Liver (tissue), 9 donors: Measurements from ENCODE around the gene TYSND1. TPM values are rescaled to one million over a fixed set of nuclear protein-coding genes. Genes with fewer than 3 reads are reported as not detected.

Experiments
- DNase-seq: peaks from one replicate; pipeline ENCODE4 v3.0.0-alpha.2; 2017; ENCODE audit warnings: low spot score
- H3K27ac ChIP-seq, 2 donors: one replicate each; pipeline ENCODE4 v1.7.0; 2013; ENCODE audit warnings: inconsistent platforms in 2 of 2, low read length in 2 of 2, control low read depth in 1 of 2, low read depth in 1 of 2, mild to moderate bottlenecking in 1 of 2
- H3K27me3 ChIP-seq, 4 donors: one replicate each; pipeline versions ENCODE4 v1.6.1 to v1.7.0; 2013; ENCODE audit warnings: low read length in 3 of 4, inconsistent platforms in 1 of 4, mild to moderate bottlenecking in 1 of 4, moderate library complexity in 1 of 4; ENCODE audit not compliant: control insufficient read depth in 4 of 4, insufficient read depth in 4 of 4
- H3K36me3 ChIP-seq, 4 donors: one replicate each; pipeline versions ENCODE4 v1.6.1 to v1.7.0; 2013; ENCODE audit warnings: low read length in 3 of 4, mild to moderate bottlenecking in 3 of 4, low read depth in 1 of 4, moderate library complexity in 1 of 4; ENCODE audit not compliant: control insufficient read depth in 4 of 4, insufficient read depth in 3 of 4
- H3K4me1 ChIP-seq, 4 donors: one replicate each; pipeline versions ENCODE4 v1.6.1 to v1.7.0; 2013; ENCODE audit warnings: low read length in 3 of 4, mild to moderate bottlenecking in 3 of 4, moderate library complexity in 1 of 4; ENCODE audit not compliant: control insufficient read depth in 4 of 4, insufficient read depth in 4 of 4
- H3K4me3 ChIP-seq, 3 donors: one replicate each; pipeline versions ENCODE4 v1.6.1 to v1.7.0; 2013; ENCODE audit warnings: low read length in 3 of 3, control low read depth in 1 of 3, low read depth in 1 of 3, mild to moderate bottlenecking in 1 of 3
- H3K9ac ChIP-seq, 2 donors: one replicate each; pipeline ENCODE4 v1.7.0; 2013; ENCODE audit warnings: low read length in 2 of 2, mild to moderate bottlenecking in 2 of 2, moderate library complexity in 2 of 2, control low read depth in 1 of 2, low read depth in 1 of 2
- H3K9me3 ChIP-seq, 4 donors: one replicate each; pipeline versions ENCODE4 v1.6.1 to v1.7.0; 2013; ENCODE audit warnings: low read length in 3 of 4; ENCODE audit not compliant: control insufficient read depth in 4 of 4
- ATF3 ChIP-seq: IDR thresholded peaks from 2 replicates; pipeline ENCODE4 v1.6.1; 2016; ENCODE audit warnings: antibody characterized with exemption
- CTCF ChIP-seq: fragments of 150-350 bp; IDR thresholded peaks from 2 replicates; pipeline ENCODE4 v1.5.1; 2017; ENCODE audit warnings: improper control_type of control experiment, low read depth, low read length; ENCODE audit not compliant: missing input control
- EGR1 ChIP-seq, 2 donors: IDR thresholded peaks; 2 replicates each; pipeline ENCODE4 v1.6.1; 2016 to 2018; ENCODE audit warnings: antibody characterized with exemption in 2 of 2, low read depth in 2 of 2
- FOXA1 ChIP-seq: IDR thresholded peaks from 2 replicates; pipeline ENCODE4 v1.6.1; 2016; ENCODE audit warnings: antibody characterized with exemption
- FOXA2 ChIP-seq: IDR thresholded peaks from 2 replicates; pipeline ENCODE4 v1.6.1; 2016; ENCODE audit warnings: antibody characterized with exemption
- GABPA ChIP-seq, 2 donors: IDR thresholded peaks in 1 of 2; conservative IDR thresholded peaks in 1 of 2; 2 replicates each; pipeline ENCODE4 v1.6.1; 2016; ENCODE audit warnings: antibody characterized with exemption in 2 of 2, mild to moderate bottlenecking in 1 of 2, moderate library complexity in 1 of 2
- HNF4A ChIP-seq, 2 donors: conservative IDR thresholded peaks; 2 replicates each; pipeline ENCODE4 v1.6.1; 2016; ENCODE audit warnings: antibody characterized with exemption in 2 of 2, mild to moderate bottlenecking in 2 of 2
- HNF4G ChIP-seq: IDR thresholded peaks from 2 replicates; pipeline ENCODE4 v1.6.1; 2016; ENCODE audit warnings: antibody characterized with exemption
- JUND ChIP-seq, 2 donors: IDR thresholded peaks; 2 replicates each; pipeline ENCODE4 v1.6.1; 2016; ENCODE audit warnings: antibody characterized with exemption in 2 of 2
- MAX ChIP-seq: IDR thresholded peaks from 2 replicates; pipeline ENCODE4 v1.6.1; 2016; ENCODE audit warnings: antibody characterized with exemption
- NR2F2 ChIP-seq: IDR thresholded peaks from 2 replicates; pipeline ENCODE4 v1.6.1; 2016; ENCODE audit warnings: antibody characterized with exemption
- RAD21 ChIP-seq, 2 donors: IDR thresholded peaks; 2 replicates each; pipeline ENCODE4 v1.6.1; 2016; ENCODE audit warnings: antibody characterized with exemption in 2 of 2, mild to moderate bottlenecking in 2 of 2
- REST ChIP-seq: IDR thresholded peaks from 2 replicates; pipeline ENCODE4 v1.6.1; 2016; ENCODE audit warnings: antibody characterized with exemption, mild to moderate bottlenecking
- RXRA ChIP-seq, 2 donors: IDR thresholded peaks; 2 replicates each; pipeline ENCODE4 v1.6.1; 2017 to 2018; ENCODE audit warnings: antibody characterized with exemption in 2 of 2, mild to moderate bottlenecking in 1 of 2
- SP1 ChIP-seq: IDR thresholded peaks from 2 replicates; pipeline ENCODE4 v1.6.1; 2018; ENCODE audit warnings: antibody characterized with exemption, mild to moderate bottlenecking
- TAF1 ChIP-seq: conservative IDR thresholded peaks from 2 replicates; pipeline ENCODE4 v1.6.1; 2016; ENCODE audit warnings: antibody characterized with exemption, mild to moderate bottlenecking
- YY1 ChIP-seq: IDR thresholded peaks from 2 replicates; pipeline ENCODE4 v1.6.1; 2016; ENCODE audit warnings: antibody characterized with exemption, mild to moderate bottlenecking
- ZBTB33 ChIP-seq: IDR thresholded peaks from 2 replicates; pipeline ENCODE4 v1.6.1; 2016; ENCODE audit warnings: antibody characterized with exemption
- WGBS: extraction: QIAGEN DNeasy Blood & Tissue Kit; methylation state at CpG from one replicate; pipeline ENCODE4 v1.1.7; 2013; 5-methylcytosine and 5-hydroxymethylcytosine counted together
- polyA plus RNA-seq, 2 donors: library from polyadenylated mRNA; stranded (reverse) in 1 of 2; unstranded in 1 of 2; fragments of 200-250 nt in 1 of 2; fragments of >200 nt in 1 of 2; fragmentation: Nextera tagmentation in 1 of 2; extraction: Ambion mirVana in 1 of 2; gene quantifications; one replicate each; pipeline versions ENCODE4 v1.2.1 to v1.2.3, GENCODE V29; 2013 to 2015
- total RNA-seq, 2 donors: library from RNA; depleted of rRNA; stranded (reverse); fragments of >200 nt; gene quantifications; one replicate each; pipeline ENCODE4 v1.2.3, GENCODE V29; 2014
- donor health status: healthy.
- donor health status: healthy.
- donor health status: healthy.
- donor health status: healthy.
- donor health status: healthy.

The TYSND1 gene
- total and polyA plus RNA-seq, 4 donors: 3.9 to 11.3 (median 7.2) TPM

GRCh38 chr10:70135684-70136083 lies 10.8 kb downstream of the TYSND1 start:
- TF ChIP-seq ATF3 (no peak), EGR1 (IDR thresholded peaks at IDR 0.05; ENCODE audit: low read depth in 2 of 2) (no peak), TAF1 (no peak), RXRA (IDR thresholded peaks at IDR 0.05) (no peak), FOXA2 (no peak), FOXA1 (no peak), RAD21 (IDR thresholded peaks at IDR 0.05) (no peak), MAX (no peak), JUND (IDR thresholded peaks at IDR 0.05) (no peak), NR2F2 (no peak), HNF4G (no peak), YY1 (no peak), HNF4A (conservative IDR thresholded peaks at IDR 0.05) (no peak), REST (no peak), CTCF (no peak), GABPA (IDR thresholded peaks at IDR 0.05 in 1 of 2, conservative IDR thresholded peaks at IDR 0.05 in 1 of 2) (no peak), SP1 (no peak), ZBTB33 (no peak)
- no peak overlapping the region for H3K27ac ChIP-seq
- H3K36me3 ChIP-seq: peaks cover 0 to 6% (median 2%) of the 10 kb centered on the region in 4 donors
- no peak overlapping the region for H3K4me3 ChIP-seq
- no peaks in the 10 kb centered on the region for H3K27me3 ChIP-seq
- WGBS: 86% methylated on average over 7 of the region's 7 CpGs
- no peak overlapping the region for H3K9ac ChIP-seq
- peaks cover 2 to 19% (median 10%) of the 10 kb centered on the region in 4 donors for H3K4me1 ChIP-seq
- H3K9me3 ChIP-seq: no peaks in the 10 kb centered on the region
- DNase-seq: no peak
